PC-9 (cell line): ENCODE data around the gene RPL32. TPM values are rescaled to one million over a fixed set of nuclear protein-coding genes. Genes with fewer than 3 reads are reported as not detected.
A peak's percentile ranks its signal among the peaks of the same experiment; 100 is the strongest.

Experiments used
- BruUV-seq: library from RNA; stranded (reverse); fragments of 400-500 nt; replicated peaks from 2 replicates; lab custom pipeline; 2021; lab: Mats Ljungman, UMichigan
- CTCF ChIA-PET: fragments of 300-600 bp; sonication (Branson Sonifier 250); formaldehyde crosslinking; loops from one replicate; lab custom pipeline; 2022; ENCODE audit warnings: antibody characterized with exemption; lab: Charles Lee
- POLR2A ChIA-PET: fragments of 300-600 bp; sonication (Branson Sonifier 250); formaldehyde crosslinking; loops from one replicate; lab custom pipeline; 2022; ENCODE audit warnings: antibody characterized with exemption; ENCODE audit not compliant: unreplicated experiment; lab: Charles Lee
- DNase-seq, 2 experiments: peaks; one replicate each; pipeline versions ENCODE4 v3.0.0 to v3.0.0-alpha.2; 2015 to 2022; ENCODE audit warnings: mixed read lengths in 1 of 2
- H2AFZ ChIP-seq: fragments of 200-600 bp; sonication (generic); 2 replicates; pipeline ENCODE4 v1.8.1; 2017; ENCODE audit warnings: antibody characterized with exemption
- H3F3A ChIP-seq: fragments of 200-600 bp; sonication (generic); 2 replicates; pipeline ENCODE4 v1.8.1; 2017; ENCODE audit warnings: antibody characterized with exemption, mild to moderate bottlenecking, low read depth; ENCODE audit not compliant: insufficient read depth
- H3K27ac ChIP-seq: fragments of 200-600 bp; sonication (generic); 2 replicates; pipeline ENCODE4 v1.6.1; 2016; ENCODE audit warnings: mixed run types
- H3K27me3 ChIP-seq: fragments of 200-600 bp; sonication (generic); 2 replicates; pipeline ENCODE4 v1.6.1; 2016; ENCODE audit warnings: low read depth, mixed run types; ENCODE audit not compliant: insufficient read depth
- H3K36me3 ChIP-seq: fragments of 200-600 bp; sonication (generic); 2 replicates; pipeline ENCODE4 v1.6.1; 2016; ENCODE audit warnings: low read depth, mixed run types
- H3K4me1 ChIP-seq: fragments of 200-600 bp; sonication (generic); replicated peaks from 2 replicates; pipeline ENCODE4 v1.6.1; 2016; ENCODE audit warnings: mixed run types; ENCODE audit not compliant: insufficient read depth
- H3K4me2 ChIP-seq: fragments of 200-600 bp; sonication (generic); 2 replicates; pipeline ENCODE4 v1.6.1; 2017; ENCODE audit warnings: mixed run types
- H3K4me3 ChIP-seq: fragments of 200-600 bp; sonication (generic); 2 replicates; pipeline ENCODE4 v1.6.1; 2016; ENCODE audit warnings: mixed run types
- H3K79me2 ChIP-seq: fragments of 200-600 bp; sonication (generic); 2 replicates; pipeline ENCODE4 v1.6.1; 2017; ENCODE audit warnings: low read depth, mixed run types
- H3K9me2 ChIP-seq: fragments of 200-600 bp; sonication (generic); 2 replicates; pipeline ENCODE4 v1.8.1; 2017; ENCODE audit warnings: mild to moderate bottlenecking; ENCODE audit not compliant: insufficient read depth
- H3K9me3 ChIP-seq: fragments of 200-600 bp; sonication (generic); 2 replicates; pipeline ENCODE4 v1.8.1; 2016; ENCODE audit warnings: low read depth; ENCODE audit not compliant: insufficient read depth
- H4K20me1 ChIP-seq: fragments of 200-600 bp; sonication (generic); 2 replicates; pipeline ENCODE4 v1.8.1; 2017; ENCODE audit not compliant: insufficient read depth
- EZH2 ChIP-seq: fragments of 200-600 bp; sonication (generic); IDR thresholded peaks from 2 replicates; pipeline ENCODE4 v1.8.0; 2017; ENCODE audit warnings: antibody characterized with exemption, low read depth
- intact Hi-C: fragments of 100-400 bp; cut with micrococcal nuclease; formaldehyde crosslinking; loops from one replicate; pipeline ENCODE4 v1.10.0; 2022; ENCODE audit not compliant: unreplicated experiment
- total RNA-seq: library from RNA; stranded (reverse); gene quantifications from 2 replicates; pipeline ENCODE4 v1.2.3, GENCODE V29; 2021
- TF ChIP-seq, protein P1 (sequence below): fragments of 200-600 bp; sonication (generic); conservative IDR thresholded peaks from 2 replicates; pipeline ENCODE4 v1.6.1; 2017; ENCODE audit warnings: mixed run types, antibody characterized with exemption, mild to moderate bottlenecking, moderate library complexity

RPL32 gene
- total RNA-seq, 1 experiment from 2014 or later, result 1,662 TPM

DNA sequence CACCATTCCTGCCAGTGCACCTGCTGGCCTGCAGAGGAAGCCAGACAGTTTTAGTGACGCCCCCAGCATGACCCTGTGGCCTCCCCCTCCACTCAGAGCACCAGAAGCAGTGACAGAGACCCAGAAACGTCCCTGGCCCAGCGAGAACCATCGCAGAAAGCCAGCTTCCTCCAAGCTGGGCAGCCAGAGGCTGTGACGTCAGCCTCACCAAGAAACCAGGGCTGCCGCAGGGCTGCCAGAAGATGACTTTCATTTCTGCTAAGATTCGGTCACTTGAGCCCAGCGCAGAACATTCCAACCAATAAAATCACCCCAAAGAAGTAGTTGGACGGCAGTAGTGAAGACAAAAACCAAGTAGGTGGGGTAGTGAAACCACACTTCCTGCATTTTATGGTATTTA, 29.6 kb upstream of the RPL32 start:
- intact Hi-C loops, result loop anchor here (5.0 to 10.0 kb wide), 3 partner anchors 224 to 1014 kb away; partner anchors contain the start of gene WNT7A

DNA sequence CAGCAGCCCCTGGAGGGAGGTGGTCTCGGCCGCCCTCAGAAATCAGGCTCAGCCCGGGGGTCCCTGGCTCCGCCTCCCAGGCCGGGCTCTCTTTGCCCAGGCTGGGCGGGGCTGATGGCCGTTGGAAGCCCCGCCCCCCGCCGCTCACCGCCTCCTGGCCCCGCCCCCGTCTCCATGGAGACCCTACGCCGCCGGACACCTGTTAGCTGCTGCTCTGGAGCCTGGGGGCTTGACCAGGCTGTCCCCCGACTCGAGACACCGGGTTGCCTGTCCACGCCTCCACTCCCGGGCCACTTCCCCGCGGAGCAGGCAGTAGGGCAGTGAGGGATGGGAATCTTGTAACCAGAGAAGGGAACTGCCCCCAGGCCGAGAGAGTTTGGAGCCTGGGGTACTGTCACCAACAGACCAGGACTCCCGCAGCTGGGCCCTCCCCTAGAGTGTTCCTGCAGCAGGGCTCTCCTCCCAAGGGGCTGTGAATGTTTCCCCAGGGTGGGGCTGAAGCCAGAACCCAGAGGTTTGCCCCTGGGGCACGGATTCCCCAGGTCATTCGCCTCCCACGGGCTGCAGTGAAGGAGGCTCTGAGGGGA, 27.8 kb upstream of the RPL32 start:
- no peak overlapping the region for H2AFZ ChIP-seq
- H3F3A ChIP-seq, result no peaks in the 10 kb centered on the region
- no peak overlapping the region for H3K4me3 ChIP-seq
- ChIA-PET CTCF (interaction anchor here (0.7 kb wide), 1 partner anchor 165 kb away, joined by 3 read pairs; no protein-coding TSS in a partner anchor), POLR2A (no interaction called here)
- H3K4me2 ChIP-seq, result peak overlapping the region; percentile 41
- peaks cover 60% of the 10 kb centered on the region for H3K27me3 ChIP-seq
- H4K20me1 ChIP-seq, result no peaks in the 10 kb centered on the region
- H3K36me3 ChIP-seq, result no peaks in the 10 kb centered on the region
- no peak overlapping the region for H3K27ac ChIP-seq
- 0 out of 2 replicates have a peak, but pooled peaks cover 16% of the 10 kb centered on the region for H3K9me3 ChIP-seq
- no peaks in the 10 kb centered on the region for H3K9me2 ChIP-seq
- intact Hi-C loops, result loop anchor here (2.0 kb wide), 2 partner anchors 628 to 778 kb away; no protein-coding TSS in a partner anchor
- H3K4me1 ChIP-seq, result no peaks in the 10 kb centered on the region
- peak in 1 of 2 experiments; percentile 58 for DNase-seq
- TF ChIP-seq, protein P1, sequence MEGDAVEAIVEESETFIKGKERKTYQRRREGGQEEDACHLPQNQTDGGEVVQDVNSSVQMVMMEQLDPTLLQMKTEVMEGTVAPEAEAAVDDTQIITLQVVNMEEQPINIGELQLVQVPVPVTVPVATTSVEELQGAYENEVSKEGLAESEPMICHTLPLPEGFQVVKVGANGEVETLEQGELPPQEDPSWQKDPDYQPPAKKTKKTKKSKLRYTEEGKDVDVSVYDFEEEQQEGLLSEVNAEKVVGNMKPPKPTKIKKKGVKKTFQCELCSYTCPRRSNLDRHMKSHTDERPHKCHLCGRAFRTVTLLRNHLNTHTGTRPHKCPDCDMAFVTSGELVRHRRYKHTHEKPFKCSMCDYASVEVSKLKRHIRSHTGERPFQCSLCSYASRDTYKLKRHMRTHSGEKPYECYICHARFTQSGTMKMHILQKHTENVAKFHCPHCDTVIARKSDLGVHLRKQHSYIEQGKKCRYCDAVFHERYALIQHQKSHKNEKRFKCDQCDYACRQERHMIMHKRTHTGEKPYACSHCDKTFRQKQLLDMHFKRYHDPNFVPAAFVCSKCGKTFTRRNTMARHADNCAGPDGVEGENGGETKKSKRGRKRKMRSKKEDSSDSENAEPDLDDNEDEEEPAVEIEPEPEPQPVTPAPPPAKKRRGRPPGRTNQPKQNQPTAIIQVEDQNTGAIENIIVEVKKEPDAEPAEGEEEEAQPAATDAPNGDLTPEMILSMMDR, result no peak
- TF ChIP-seq EZH2, result no peak
- no TSS peak for BruUV-seq
- no peaks in the 10 kb centered on the region for H3K79me2 ChIP-seq

More for the DNA sequence above, 29.6 kb upstream of the RPL32 start:
- H3F3A ChIP-seq, result no peaks in the 10 kb centered on the region
- CTCF ChIA-PET, result no interaction called here
- POLR2A ChIA-PET, result no interaction called here
- H3K27me3 ChIP-seq, result peaks cover 57% of the 10 kb centered on the region
- no peak overlapping the region for H2AFZ ChIP-seq
- no peak for DNase-seq
- no peaks in the 10 kb centered on the region for H4K20me1 ChIP-seq
- H3K4me3 ChIP-seq, result no peak overlapping the region
- H3K79me2 ChIP-seq, result no peaks in the 10 kb centered on the region
- H3K36me3 ChIP-seq, result no peaks in the 10 kb centered on the region
- H3K4me1 ChIP-seq, result no peaks in the 10 kb centered on the region
- H3K4me2 ChIP-seq, result no peak overlapping the region
- TF ChIP-seq, protein P1, result no peak
- no peak for TF ChIP-seq EZH2
- no peaks in the 10 kb centered on the region for H3K9me2 ChIP-seq
- H3K9me3 ChIP-seq, result no peaks in the 10 kb centered on the region
- H3K27ac ChIP-seq, result no peak overlapping the region
- no TSS peak for BruUV-seq

DNA sequence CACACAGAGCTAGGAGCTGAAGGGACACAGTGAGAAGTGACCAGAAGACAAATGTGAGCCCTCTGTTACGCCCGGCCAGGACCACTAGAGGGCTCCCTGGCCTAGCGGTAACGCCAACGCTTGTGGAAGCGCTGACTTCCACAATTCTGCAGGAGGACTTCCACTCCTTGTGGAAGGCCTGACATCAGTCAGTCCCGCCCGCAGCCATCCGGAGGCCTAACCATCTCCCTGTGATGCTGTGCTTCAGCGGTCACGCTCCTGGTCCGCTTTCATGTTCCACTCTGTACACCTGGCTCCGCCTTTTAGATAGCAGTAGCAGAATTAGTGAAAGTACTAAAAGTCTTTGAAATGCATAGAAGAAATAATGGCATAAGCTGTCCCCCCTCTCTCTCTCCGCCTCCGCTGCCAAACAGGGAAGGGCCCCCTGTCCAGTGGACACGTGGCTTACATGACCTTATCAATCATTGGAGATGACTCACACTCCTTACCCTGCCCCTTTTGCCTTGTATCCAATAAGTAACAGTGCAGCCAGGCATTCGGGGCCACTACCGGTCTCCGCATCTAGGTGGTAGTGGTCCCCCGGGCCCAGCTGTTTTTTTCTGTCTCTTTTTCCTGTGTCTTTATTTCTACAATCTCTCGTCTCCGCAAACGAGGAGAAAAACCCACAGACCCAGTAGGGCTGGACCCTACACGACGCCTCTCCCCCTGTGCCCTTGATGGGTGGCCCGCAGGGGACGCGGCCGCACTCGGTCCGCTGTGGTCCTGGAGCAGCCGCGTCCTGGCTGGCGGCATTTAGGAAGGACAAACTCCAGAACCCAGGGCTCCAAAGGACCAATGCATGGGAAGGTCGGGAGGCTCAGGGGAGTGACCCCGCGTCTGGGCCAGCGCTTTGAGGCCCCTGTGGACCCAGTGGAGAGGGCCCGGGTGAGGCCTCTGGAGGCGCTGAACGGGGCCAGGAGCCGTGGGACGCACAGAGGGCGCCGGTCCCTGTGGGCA, 27.0 kb upstream of the RPL32 start:
- BruUV-seq, result no TSS peak
- H2AFZ ChIP-seq, result no peak overlapping the region
- ChIA-PET POLR2A (no interaction called here), CTCF (interaction anchor here (0.6 to 1.0 kb wide), 5 partner anchors 9 to 733 kb away, joined by 3 to 5 read pairs (median 3); no protein-coding TSS in a partner anchor)
- TF ChIP-seq, protein P1, result peak; percentile 89
- TF ChIP-seq EZH2, result no peak
- no peaks in the 10 kb centered on the region for H3K4me1 ChIP-seq
- 0 out of 2 replicates have a peak, but pooled peaks cover 20% of the 10 kb centered on the region for H3K9me3 ChIP-seq
- no peaks in the 10 kb centered on the region for H4K20me1 ChIP-seq
- intact Hi-C loops, result loop anchor here (1.0 to 2.0 kb wide), 3 partner anchors 24 to 778 kb away; no protein-coding TSS in a partner anchor
- no peaks in the 10 kb centered on the region for H3K36me3 ChIP-seq
- no peaks in the 10 kb centered on the region for H3K9me2 ChIP-seq
- H3K4me2 ChIP-seq, result peak overlapping the region; percentile 18; the same call in 1 of the 2 replicates
- no peak overlapping the region for H3K4me3 ChIP-seq
- no peak overlapping the region for H3K27ac ChIP-seq
- no peaks in the 10 kb centered on the region for H3K79me2 ChIP-seq
- peaks cover 56% of the 10 kb centered on the region for H3K27me3 ChIP-seq
- no peaks in the 10 kb centered on the region for H3F3A ChIP-seq
- peak; percentile 65 to 82 for DNase-seq
